ENCODE data around the gene IL34.
"Not testable (repeated sequence)": the region's sequence is repeated elsewhere in the genome, so short reads cannot be mapped to it uniquely, and the experiment has no call there.

IL34 gene

GRCh38 chr16:70659546-70659945, 13.2 kb downstream of the IL34 start:
- no peak for DNase-seq

- no peak for DNase-seq
Observed at GRCh38 chr16:70659953-70660671, 13.8 kb downstream of the IL34 start.

- DNase-seq = no peak
Observed at GRCh38 chr16:70660672-70661350, 14.5 kb downstream of the IL34 start.

- no peak for DNase-seq
Observed at GRCh38 chr16:70661534-70661917, 15.2 kb downstream of the IL34 start.

- no peak for DNase-seq
Observed at GRCh38 chr16:70661918-70662641, 15.7 kb downstream of the IL34 start.

GRCh38 chr16:70662991-70663523, 16.7 kb downstream of the IL34 start:
- DNase-seq = no peak

GRCh38 chr16:70663524-70664324, 17.4 kb downstream of the IL34 start:
- DNase-seq = no peak

- DNase-seq = no peak
Observed at GRCh38 chr16:70664325-70665112, 18.2 kb downstream of the IL34 start.

GRCh38 chr16:70665113-70665694, 18.8 kb downstream of the IL34 start:
- DNase-seq = no peak

GRCh38 chr16:70665806-70666735, 19.7 kb downstream of the IL34 start:
- no peak for DNase-seq

GRCh38 chr16:70670175-70670574, 23.8 kb downstream of the IL34 start:
- DNase-seq = no peak

GRCh38 chr16:70670938-70671337, 24.6 kb downstream of the IL34 start:
- DNase-seq = not testable (repeated sequence)

- DNase-seq = no peak
Observed at GRCh38 chr16:70674221-70675014, 28.1 kb downstream of the IL34 start.

- DNase-seq = no peak
Observed at GRCh38 chr16:70675851-70676513, 29.6 kb downstream of the IL34 start.

GRCh38 chr16:70676675-70677498, 30.5 kb downstream of the IL34 start:
- no peak for DNase-seq

GRCh38 chr16:70677499-70678120, 31.3 kb downstream of the IL34 start:
- no peak for DNase-seq

- no peak for DNase-seq
Observed at GRCh38 chr16:70678121-70678897, 31.9 kb downstream of the IL34 start.

Measured in CD4-positive, alpha-beta T cell treated with Interleukin-4 for 1 hour (primary cell).